PC-9 (cell line): Measurements from ENCODE around the gene PDE8A.

Source experiments
- EZH2 ChIP-seq: fragments of 200-600 bp; sonication (generic); IDR thresholded peaks from 2 replicates; pipeline ENCODE4 v1.8.0; 2017; ENCODE audit warnings: antibody characterized with exemption, low read depth
- TF ChIP-seq, protein P1 (sequence below): fragments of 200-600 bp; sonication (generic); conservative IDR thresholded peaks from 2 replicates; pipeline ENCODE4 v1.6.1; 2017; ENCODE audit warnings: mixed run types, antibody characterized with exemption, mild to moderate bottlenecking, moderate library complexity

GRCh38 chr15:85000189-85000864 lies 18.7 kb downstream of the PDE8A start:
- TF ChIP-seq, protein P1, sequence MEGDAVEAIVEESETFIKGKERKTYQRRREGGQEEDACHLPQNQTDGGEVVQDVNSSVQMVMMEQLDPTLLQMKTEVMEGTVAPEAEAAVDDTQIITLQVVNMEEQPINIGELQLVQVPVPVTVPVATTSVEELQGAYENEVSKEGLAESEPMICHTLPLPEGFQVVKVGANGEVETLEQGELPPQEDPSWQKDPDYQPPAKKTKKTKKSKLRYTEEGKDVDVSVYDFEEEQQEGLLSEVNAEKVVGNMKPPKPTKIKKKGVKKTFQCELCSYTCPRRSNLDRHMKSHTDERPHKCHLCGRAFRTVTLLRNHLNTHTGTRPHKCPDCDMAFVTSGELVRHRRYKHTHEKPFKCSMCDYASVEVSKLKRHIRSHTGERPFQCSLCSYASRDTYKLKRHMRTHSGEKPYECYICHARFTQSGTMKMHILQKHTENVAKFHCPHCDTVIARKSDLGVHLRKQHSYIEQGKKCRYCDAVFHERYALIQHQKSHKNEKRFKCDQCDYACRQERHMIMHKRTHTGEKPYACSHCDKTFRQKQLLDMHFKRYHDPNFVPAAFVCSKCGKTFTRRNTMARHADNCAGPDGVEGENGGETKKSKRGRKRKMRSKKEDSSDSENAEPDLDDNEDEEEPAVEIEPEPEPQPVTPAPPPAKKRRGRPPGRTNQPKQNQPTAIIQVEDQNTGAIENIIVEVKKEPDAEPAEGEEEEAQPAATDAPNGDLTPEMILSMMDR: no peak
- no peak for TF ChIP-seq EZH2
